GM12878 (cell line): ENCODE measurements around the gene VWA3A. TPM values are rescaled to one million over a fixed set of nuclear protein-coding genes. Genes with fewer than 3 reads are reported as not detected.

Experiments
- ATAC-seq: fragments of 200-7000 bp; cut with Tn5 transposase; 3 replicates; pipeline ENCODE4 v1.9.1; 2020; ENCODE audit warnings: mild to moderate bottlenecking, moderate library complexity
- BruUV-seq: library from RNA; stranded (reverse); fragments of 400-500 nt; replicated peaks from 2 replicates; lab custom pipeline; 2021; lab: Mats Ljungman, UMichigan
- CTCF ChIA-PET: fragments of 300-600 bp; sonication (Branson Sonifier 250); formaldehyde crosslinking; extraction: SDS; loops from one replicate; lab custom pipeline; 2021; ENCODE audit warnings: inconsistent platforms; lab: Yijun Ruan, JAX
- POLR2A ChIA-PET: fragments of 350-600 bp; formaldehyde crosslinking; extraction: SDS; loops from one replicate; lab custom pipeline; 2021; ENCODE audit warnings: inconsistent platforms; lab: Charles Lee
- RAD21 ChIA-PET: fragments of 300-600 bp; sonication (Branson Sonifier 250); formaldehyde crosslinking; loops from one replicate; lab custom pipeline; 2023; ENCODE audit warnings: antibody characterized with exemption; ENCODE audit not compliant: unreplicated experiment; lab: Charles Lee
- SMC1A ChIA-PET: fragments of 300-600 bp; sonication (Branson Sonifier 250); formaldehyde crosslinking; loops from one replicate; lab custom pipeline; 2023; ENCODE audit not compliant: unreplicated experiment, uncharacterized antibody; lab: Charles Lee
- DNase-seq: peaks from one replicate; pipeline ENCODE4 v3.0.0-alpha.2; 2011; ENCODE audit warnings: low read depth, low spot score
- FAIRE-seq: peaks from 3 replicates; lab custom pipeline; 2011; peaks lifted over from hg19 to GRCh38; lab: Jason Lieb, UNC
- H2AFZ ChIP-seq: 2 replicates; pipeline ENCODE4 v1.6.0; 2011; ENCODE audit warnings: low read depth, low read length, control low read depth; ENCODE audit not compliant: control insufficient read depth
- H3K27ac ChIP-seq: 2 replicates; pipeline ENCODE4 v1.5.1; 2011; ENCODE audit warnings: control low read depth; ENCODE audit not compliant: control insufficient read depth, insufficient read depth
- H3K27me3 ChIP-seq, 2 experiments: replicated peaks in 1 of 2; 2 replicates each; pipeline versions ENCODE4 v1.6.0 to v1.6.1; 2011; ENCODE audit warnings: low read length in 1 of 2; ENCODE audit not compliant: control insufficient read depth in 2 of 2, insufficient read depth in 2 of 2
- H3K36me3 ChIP-seq, 2 experiments: 2 replicates each; pipeline ENCODE4 v1.5.1; 2011; ENCODE audit warnings: low read length in 1 of 2; ENCODE audit not compliant: control insufficient read depth in 2 of 2, insufficient read depth in 2 of 2
- H3K4me1 ChIP-seq: 2 replicates; pipeline ENCODE4 v1.6.1; 2011; ENCODE audit warnings: mild to moderate bottlenecking, low read length, moderate library complexity, mixed read lengths; ENCODE audit not compliant: control insufficient read depth, insufficient read depth
- H3K4me2 ChIP-seq: 2 replicates; pipeline ENCODE4 v1.6.0; 2011; ENCODE audit warnings: control low read depth; ENCODE audit not compliant: control insufficient read depth, insufficient read depth
- H3K4me3 ChIP-seq: fragments of 200-600 bp; sonication (generic); 2 replicates; pipeline ENCODE4 v1.5.1; 2016
- H3K79me2 ChIP-seq: 2 replicates; pipeline ENCODE4 v1.6.0; 2011; ENCODE audit warnings: low read length; ENCODE audit not compliant: control insufficient read depth, insufficient read depth
- H3K9ac ChIP-seq: 2 replicates; pipeline ENCODE4 v1.8.0; 2011; ENCODE audit warnings: low read length, control low read depth, mixed read lengths; ENCODE audit not compliant: control insufficient read depth, insufficient read depth
- H3K9me3 ChIP-seq: replicated peaks from 3 replicates; pipeline ENCODE4 v1.5.1; 2011; ENCODE audit warnings: mild to moderate bottlenecking, low read length; ENCODE audit not compliant: control insufficient read depth, insufficient read depth
- H4K20me1 ChIP-seq: 2 replicates; pipeline ENCODE4 v1.6.0; 2011; ENCODE audit not compliant: control insufficient read depth, insufficient read depth
- ATF7 ChIP-seq: fragments of 450-650 bp; IDR thresholded peaks from 2 replicates; pipeline ENCODE4 v1.6.1; 2016; ENCODE audit warnings: low read depth, mild to moderate bottlenecking
- BACH1 ChIP-seq: fragments of 450-650 bp; IDR thresholded peaks from 2 replicates; pipeline ENCODE4 v1.6.1; 2017; ENCODE audit warnings: mild to moderate bottlenecking, borderline replicate concordance
- BCL11A ChIP-seq: IDR thresholded peaks from 2 replicates; pipeline ENCODE4 v1.6.1; 2011; ENCODE audit warnings: low read depth, low read length
- DPF2 ChIP-seq: fragments of 450-650 bp; IDR thresholded peaks from 2 replicates; pipeline ENCODE4 v1.6.1; 2017; ENCODE audit warnings: mild to moderate bottlenecking
- KAT2A ChIP-seq: conservative IDR thresholded peaks from 2 replicates; pipeline ENCODE4 v1.6.1; 2011; ENCODE audit warnings: low read depth, low read length; ENCODE audit not compliant: control insufficient read depth
- MEF2A ChIP-seq: IDR thresholded peaks from 2 replicates; pipeline ENCODE4 v1.6.1; 2011; ENCODE audit warnings: low read depth, mild to moderate bottlenecking, low read length, moderate library complexity; ENCODE audit not compliant: insufficient read depth
- MYC ChIP-seq: IDR thresholded peaks from 2 replicates; pipeline ENCODE4 v1.6.1; 2011; ENCODE audit warnings: mild to moderate bottlenecking, low read length, moderate library complexity, inconsistent platforms; ENCODE audit not compliant: insufficient read depth, insufficient replicate concordance, insufficient read length, severe bottlenecking
- PML ChIP-seq: IDR thresholded peaks from 2 replicates; pipeline ENCODE4 v1.6.1; 2012; ENCODE audit warnings: low read length, inconsistent platforms
- SREBF1 ChIP-seq: IDR thresholded peaks from 2 replicates; pipeline ENCODE4 v1.6.1; 2012; ENCODE audit warnings: mild to moderate bottlenecking, low read length
- TBL1XR1 ChIP-seq: IDR thresholded peaks from 2 replicates; pipeline ENCODE4 v1.6.1; 2012; ENCODE audit warnings: low read depth, low read length, improper control_type of control experiment
- WGBS: methylation state at CpG from one replicate; pipeline ENCODE4 v1.1.6; 2016; ENCODE audit warnings: low lambda C conversion rate; ENCODE audit not compliant: insufficient replicate concordance, insufficient coverage; ENCODE audit errors: missing lambda C conversion rate; 5-methylcytosine and 5-hydroxymethylcytosine counted together
- in situ Hi-C: fragments of 300-500 bp; cut with MboI; formaldehyde crosslinking; loops from 9 replicates; pipeline ENCODE4 v1.14.3; 2018; ENCODE audit warnings: mixed read lengths
- intact Hi-C: fragments of 100-400 bp; cut with micrococcal nuclease; formaldehyde crosslinking; loops from one replicate; pipeline ENCODE4 v1.14.2; 2022; ENCODE audit not compliant: unreplicated experiment
- polyA plus RNA-seq, 11 experiments: library from polyadenylated mRNA; depleted of rRNA in 4 of 11; unstranded in 6 of 11; stranded (reverse) in 5 of 11; fragments of >200 nt; fragmentation: Nextera tagmentation in 4 of 11; fragmentation: Illumina TruSeq in 1 of 11; extraction: Ambion mirVana in 4 of 11; extraction: Trizol in 1 of 11; gene quantifications; 1 replicate in 1 of 11; 2 replicates in 10 of 11; pipeline versions ENCODE4 v1.2.1 to v1.2.3, GENCODE V29; 2011 to 2016; ENCODE audit warnings: inconsistent platforms in 2 of 11, missing spikeins in 2 of 11, low read depth in 1 of 11
- total RNA-seq, 4 experiments: library from RNA; depleted of rRNA in 3 of 4; stranded (reverse); fragments of >200 nt in 3 of 4; fragmentation: Illumina TruSeq in 1 of 4; extraction: Trizol in 1 of 4; gene quantifications; 2 replicates each; pipeline versions ENCODE4 v1.2.1 to v1.2.3, GENCODE V29; 2013 to 2021
- TF ChIP-seq, protein P1 (sequence below): fragments of 450-650 bp; formaldehyde crosslinking; IDR thresholded peaks from 2 replicates; pipeline ENCODE4 v1.4.0; 2020; ENCODE audit warnings: mild to moderate bottlenecking, moderate library complexity
- TF ChIP-seq, protein P2 (sequence below): fragments of 450-650 bp; IDR thresholded peaks from 2 replicates; pipeline ENCODE4 v1.6.1; 2017; ENCODE audit warnings: antibody characterized with exemption, mild to moderate bottlenecking, moderate library complexity
- TF ChIP-seq, protein P3 (sequence below): IDR thresholded peaks from 2 replicates; pipeline ENCODE4 v1.6.1; 2011; ENCODE audit warnings: low read depth, mild to moderate bottlenecking, low read length, moderate library complexity, borderline replicate concordance; ENCODE audit errors: extremely low read depth
- TF ChIP-seq, protein P4 (sequence below): IDR thresholded peaks from 2 replicates; pipeline ENCODE4 v1.6.1; 2012; ENCODE audit warnings: low read depth, low read length, improper control_type of control experiment

The VWA3A gene
- total and polyA plus RNA-seq, 10 of the 15 experiments (the other 5 are each of a cell fraction or from before 2014, with no cell fraction given), result 0.01 TPM; not detected in 9

DNA sequence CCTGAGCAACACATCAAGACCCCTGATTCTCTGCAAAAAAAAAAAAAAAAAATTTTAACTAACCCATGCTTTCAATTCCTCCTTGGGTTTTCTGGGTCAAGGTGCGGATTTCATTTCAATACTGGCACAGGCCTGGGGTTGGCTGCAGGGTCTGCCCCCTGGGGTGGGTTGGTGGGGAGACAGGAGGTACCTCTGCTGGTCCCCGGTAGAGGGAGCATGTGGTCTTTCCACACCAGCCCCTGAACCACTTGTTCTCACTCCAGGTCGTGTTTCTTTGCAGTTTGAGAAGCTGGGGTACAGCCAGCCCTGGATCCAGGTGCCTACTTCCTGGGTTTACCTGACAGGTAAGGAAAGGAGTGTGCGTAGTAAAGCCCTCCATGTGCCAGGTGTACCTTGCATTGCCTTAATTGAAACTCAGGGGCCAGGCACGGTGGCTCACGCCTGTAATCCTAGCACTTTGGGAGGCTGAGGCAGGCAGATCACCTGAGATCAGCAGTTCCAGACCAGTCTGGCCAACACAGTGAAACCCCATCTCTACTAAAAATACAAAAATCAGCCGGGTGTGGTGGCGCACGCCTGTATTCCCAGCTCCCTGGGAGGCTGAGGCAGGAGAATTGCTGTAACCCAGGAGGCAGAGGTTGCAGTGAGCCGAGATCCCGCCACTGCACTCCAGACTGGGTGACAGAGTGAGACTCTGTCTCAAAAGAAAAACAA, 91.7 kb downstream of the VWA3A start (continued):
- TF ChIP-seq, protein P1, sequence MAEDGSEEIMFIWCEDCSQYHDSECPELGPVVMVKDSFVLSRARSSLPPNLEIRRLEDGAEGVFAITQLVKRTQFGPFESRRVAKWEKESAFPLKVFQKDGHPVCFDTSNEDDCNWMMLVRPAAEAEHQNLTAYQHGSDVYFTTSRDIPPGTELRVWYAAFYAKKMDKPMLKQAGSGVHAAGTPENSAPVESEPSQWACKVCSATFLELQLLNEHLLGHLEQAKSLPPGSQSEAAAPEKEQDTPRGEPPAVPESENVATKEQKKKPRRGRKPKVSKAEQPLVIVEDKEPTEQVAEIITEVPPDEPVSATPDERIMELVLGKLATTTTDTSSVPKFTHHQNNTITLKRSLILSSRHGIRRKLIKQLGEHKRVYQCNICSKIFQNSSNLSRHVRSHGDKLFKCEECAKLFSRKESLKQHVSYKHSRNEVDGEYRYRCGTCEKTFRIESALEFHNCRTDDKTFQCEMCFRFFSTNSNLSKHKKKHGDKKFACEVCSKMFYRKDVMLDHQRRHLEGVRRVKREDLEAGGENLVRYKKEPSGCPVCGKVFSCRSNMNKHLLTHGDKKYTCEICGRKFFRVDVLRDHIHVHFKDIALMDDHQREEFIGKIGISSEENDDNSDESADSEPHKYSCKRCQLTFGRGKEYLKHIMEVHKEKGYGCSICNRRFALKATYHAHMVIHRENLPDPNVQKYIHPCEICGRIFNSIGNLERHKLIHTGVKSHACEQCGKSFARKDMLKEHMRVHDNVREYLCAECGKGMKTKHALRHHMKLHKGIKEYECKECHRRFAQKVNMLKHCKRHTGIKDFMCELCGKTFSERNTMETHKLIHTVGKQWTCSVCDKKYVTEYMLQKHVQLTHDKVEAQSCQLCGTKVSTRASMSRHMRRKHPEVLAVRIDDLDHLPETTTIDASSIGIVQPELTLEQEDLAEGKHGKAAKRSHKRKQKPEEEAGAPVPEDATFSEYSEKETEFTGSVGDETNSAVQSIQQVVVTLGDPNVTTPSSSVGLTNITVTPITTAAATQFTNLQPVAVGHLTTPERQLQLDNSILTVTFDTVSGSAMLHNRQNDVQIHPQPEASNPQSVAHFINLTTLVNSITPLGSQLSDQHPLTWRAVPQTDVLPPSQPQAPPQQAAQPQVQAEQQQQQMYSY (CRISPR knock-in tag), result no peak

DNA sequence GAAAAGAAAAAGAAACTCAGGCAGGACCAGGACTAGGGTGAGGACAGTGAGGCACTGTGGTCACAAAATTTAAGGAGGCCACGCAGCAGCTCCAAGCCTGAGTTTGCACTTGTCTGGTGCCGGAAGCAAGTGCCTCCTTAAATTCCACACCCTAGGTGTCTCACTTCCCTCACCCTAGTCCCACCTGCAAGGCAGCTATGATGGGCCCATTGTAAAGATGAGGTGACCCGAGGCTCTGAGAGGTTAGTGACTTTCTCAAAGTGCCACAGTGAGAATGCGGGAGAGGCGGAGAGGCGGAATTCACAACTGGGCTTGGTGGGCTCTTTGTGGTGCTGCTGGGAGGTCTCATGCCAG, 92.3 kb downstream of the VWA3A start:
- Histone ChIP-seq H3K27ac (no peak overlapping the region), H3K4me1 (peaks cover 16% of the 10 kb centered on the region), H3K4me3 (no peak overlapping the region), H3K9ac (no peak overlapping the region), H3K9me3 (no peaks in the 10 kb centered on the region), H3K79me2 (no peaks in the 10 kb centered on the region), H2AFZ (no peak overlapping the region), H3K27me3 (no peaks in the 10 kb centered on the region), H4K20me1 (no peaks in the 10 kb centered on the region), H3K4me2 (no peak overlapping the region), H3K36me3 (no peaks in the 10 kb centered on the region)
- FAIRE-seq (no peak), DNase-seq (no peak), ATAC-seq (no peak)
- intact Hi-C loops (no loop called here), in situ Hi-C loops (loop anchor here (5.0 kb wide), 2 partner anchors 52 to 182 kb away; partner anchors contain the start of gene PDZD9)
- ChIA-PET POLR2A (no interaction called here), RAD21 (interaction anchor here (1.0 kb wide), 2 partner anchors 107 to 115 kb away, joined by 3 to 4 read pairs; no protein-coding TSS in a partner anchor), CTCF (interaction anchor here (0.5 to 7.4 kb wide), 8 partner anchors 10 to 488 kb away, joined by 3 to 101 read pairs (median 4); partner anchors contain the start of gene MOSMO), SMC1A (interaction anchor here (0.6 to 6.0 kb wide), 3 partner anchors 9 to 899 kb away, joined by 3 to 69 read pairs (median 3); no protein-coding TSS in a partner anchor)
- 78% methylated on average over 6 of the region's 6 CpGs for WGBS
- no TSS peak for BruUV-seq
- no peak for TF ChIP-seq DPF2
- TF ChIP-seq, protein P2, sequence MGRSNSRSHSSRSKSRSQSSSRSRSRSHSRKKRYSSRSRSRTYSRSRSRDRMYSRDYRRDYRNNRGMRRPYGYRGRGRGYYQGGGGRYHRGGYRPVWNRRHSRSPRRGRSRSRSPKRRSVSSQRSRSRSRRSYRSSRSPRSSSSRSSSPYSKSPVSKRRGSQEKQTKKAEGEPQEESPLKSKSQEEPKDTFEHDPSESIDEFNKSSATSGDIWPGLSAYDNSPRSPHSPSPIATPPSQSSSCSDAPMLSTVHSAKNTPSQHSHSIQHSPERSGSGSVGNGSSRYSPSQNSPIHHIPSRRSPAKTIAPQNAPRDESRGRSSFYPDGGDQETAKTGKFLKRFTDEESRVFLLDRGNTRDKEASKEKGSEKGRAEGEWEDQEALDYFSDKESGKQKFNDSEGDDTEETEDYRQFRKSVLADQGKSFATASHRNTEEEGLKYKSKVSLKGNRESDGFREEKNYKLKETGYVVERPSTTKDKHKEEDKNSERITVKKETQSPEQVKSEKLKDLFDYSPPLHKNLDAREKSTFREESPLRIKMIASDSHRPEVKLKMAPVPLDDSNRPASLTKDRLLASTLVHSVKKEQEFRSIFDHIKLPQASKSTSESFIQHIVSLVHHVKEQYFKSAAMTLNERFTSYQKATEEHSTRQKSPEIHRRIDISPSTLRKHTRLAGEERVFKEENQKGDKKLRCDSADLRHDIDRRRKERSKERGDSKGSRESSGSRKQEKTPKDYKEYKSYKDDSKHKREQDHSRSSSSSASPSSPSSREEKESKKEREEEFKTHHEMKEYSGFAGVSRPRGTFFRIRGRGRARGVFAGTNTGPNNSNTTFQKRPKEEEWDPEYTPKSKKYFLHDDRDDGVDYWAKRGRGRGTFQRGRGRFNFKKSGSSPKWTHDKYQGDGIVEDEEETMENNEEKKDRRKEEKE, result no peak
- TF ChIP-seq KAT2A, result no peak
- no peak for TF ChIP-seq BCL11A
- TF ChIP-seq MEF2A, result no peak
- TF ChIP-seq, protein P3, sequence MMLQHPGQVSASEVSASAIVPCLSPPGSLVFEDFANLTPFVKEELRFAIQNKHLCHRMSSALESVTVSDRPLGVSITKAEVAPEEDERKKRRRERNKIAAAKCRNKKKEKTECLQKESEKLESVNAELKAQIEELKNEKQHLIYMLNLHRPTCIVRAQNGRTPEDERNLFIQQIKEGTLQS, result no peak
- no peak for TF ChIP-seq TBL1XR1
- no peak for TF ChIP-seq ATF7
- TF ChIP-seq MYC, result no peak
- TF ChIP-seq BACH1, result no peak
- TF ChIP-seq, protein P4, sequence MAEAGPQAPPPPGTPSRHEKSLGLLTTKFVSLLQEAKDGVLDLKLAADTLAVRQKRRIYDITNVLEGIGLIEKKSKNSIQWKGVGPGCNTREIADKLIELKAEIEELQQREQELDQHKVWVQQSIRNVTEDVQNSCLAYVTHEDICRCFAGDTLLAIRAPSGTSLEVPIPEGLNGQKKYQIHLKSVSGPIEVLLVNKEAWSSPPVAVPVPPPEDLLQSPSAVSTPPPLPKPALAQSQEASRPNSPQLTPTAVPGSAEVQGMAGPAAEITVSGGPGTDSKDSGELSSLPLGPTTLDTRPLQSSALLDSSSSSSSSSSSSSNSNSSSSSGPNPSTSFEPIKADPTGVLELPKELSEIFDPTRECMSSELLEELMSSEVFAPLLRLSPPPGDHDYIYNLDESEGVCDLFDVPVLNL, result no peak
- TF ChIP-seq SREBF1, result no peak
- TF ChIP-seq PML, result no peak
